Left ventricle myocardium superior (tissue), 1 donor: Measurements from ENCODE around the gene SARS2. TPM values are rescaled to one million over a fixed set of nuclear protein-coding genes. Genes with fewer than 3 reads are reported as not detected.
"Not testable (repeated sequence)": the region's sequence is repeated elsewhere in the genome, so short reads cannot be mapped to it uniquely, and the experiment has no call there.

Source experiments
- ATAC-seq: fragments of 200-7000 bp; cut with Tn5 transposase; one replicate; pipeline ENCODE4 v1.9.1; 2020; ENCODE audit warnings: mild to moderate bottlenecking, moderate library complexity
- DNase-seq: peaks from one replicate; pipeline ENCODE4 v3.0.0-alpha.2; 2020
- intact Hi-C: fragments of 100-400 bp; cut with micrococcal nuclease; formaldehyde crosslinking; loops from one replicate; pipeline ENCODE4 v1.11.0; 2022
- total RNA-seq: library from RNA; stranded (reverse); fragmentation: NEBNext Ultra II Directional; extraction: Animal tissue kit (Norgen Biotek cat#: 25700); gene quantifications from one replicate; pipeline ENCODE4 v1.2.1, GENCODE V29; 2021
- donor health status: DM: no; HTN: yes; CAD: no; lungs with severe emphysema.

SARS2 gene
- total RNA-seq, 1 donor from 2014 or later, result 13.2 TPM

GRCh38 chr19:38900743-38901190, 29.8 kb downstream of the SARS2 start:
- no peak for DNase-seq
- no peak for ATAC-seq
- intact Hi-C loops, result no loop called here

GRCh38 chr19:38900202-38900629, 30.3 kb downstream of the SARS2 start:
- DNase-seq (no peak), ATAC-seq (no peak)
- intact Hi-C loops, result no loop called here

- intact Hi-C loops, result no loop called here
- ATAC-seq, result peak; percentile 97
- DNase-seq, result peak; percentile 100
Measured at GRCh38 chr19:38899447-38900201, 30.9 kb downstream of the SARS2 start, which contains the start of the genes NFKBIB and SIRT2. Gene NFKBIB, plus strand, starts transcription at chr19:38899969. Its CDS starts 64 bp downstream, at chr19:38900033. Gene SIRT2, minus strand, starts transcription at chr19:38899618. Its CDS starts 97 bp downstream, at chr19:38899521.

GRCh38 chr19:38898788-38899446, 31.6 kb downstream of the SARS2 start:
- DNase-seq (no peak), ATAC-seq (peak; percentile 2)
- intact Hi-C loops, result no loop called here

GRCh38 chr19:38894968-38895367, 35.6 kb downstream of the SARS2 start:
- intact Hi-C loops, result no loop called here
- DNase-seq (no peak), ATAC-seq (no peak)

GRCh38 chr19:38893341-38893771, 37.2 kb downstream of the SARS2 start:
- no peak for DNase-seq
- ATAC-seq, result no peak
- intact Hi-C loops, result no loop called here

- DNase-seq (no peak), ATAC-seq (no peak)
- intact Hi-C loops, result no loop called here
Measured at GRCh38 chr19:38892841-38893240, 37.7 kb downstream of the SARS2 start.

GRCh38 chr19:38891771-38892170, 38.8 kb downstream of the SARS2 start:
- ATAC-seq (no peak), DNase-seq (no peak)
- intact Hi-C loops, result no loop called here

GRCh38 chr19:38890686-38891085, 39.9 kb downstream of the SARS2 start:
- ATAC-seq, result peak; percentile 76
- intact Hi-C loops, result no loop called here
- DNase-seq, result peak; percentile 45

- intact Hi-C loops, result no loop called here
- no peak for ATAC-seq
- DNase-seq, result no peak
Measured at GRCh38 chr19:38889803-38890202, 40.8 kb downstream of the SARS2 start.

GRCh38 chr19:38888876-38889275, 41.7 kb downstream of the SARS2 start:
- intact Hi-C loops, result no loop called here

GRCh38 chr19:38884691-38885090, 45.9 kb downstream of the SARS2 start:
- intact Hi-C loops, ATAC-seq, DNase-seq: not testable (repeated sequence)

More at GRCh38 chr19:38888876-38889275, 41.7 kb downstream of the SARS2 start:
- DNase-seq, result no peak
- no peak for ATAC-seq

GRCh38 chr19:38883286-38883685, 47.3 kb downstream of the SARS2 start:
- DNase-seq, result no peak
- no peak for ATAC-seq
- intact Hi-C loops, result no loop called here

- no peak for ATAC-seq
- intact Hi-C loops, result no loop called here
- no peak for DNase-seq
Measured at GRCh38 chr19:38880882-38881609, 49.5 kb downstream of the SARS2 start.

- intact Hi-C loops, result no loop called here
- ATAC-seq (no peak), DNase-seq (no peak)
Measured at GRCh38 chr19:38880076-38880881, 50.3 kb downstream of the SARS2 start.

- intact Hi-C loops, result no loop called here
- ATAC-seq (no peak), DNase-seq (no peak)
Measured at GRCh38 chr19:38879400-38879751, 51.2 kb downstream of the SARS2 start.

GRCh38 chr19:38878575-38879399, 51.8 kb downstream of the SARS2 start:
- DNase-seq (no peak), ATAC-seq (no peak)
- intact Hi-C loops, result no loop called here
